Stomach (tissue), 4 donors: Measurements from ENCODE around the gene DOCK2.

Source experiments
- EP300 ChIP-seq: sonication (generic); formaldehyde crosslinking; IDR thresholded peaks from one replicate; pipeline ENCODE4 v1.6.1; 2017; ENCODE audit warnings: antibody characterized with exemption
- POLR2A ChIP-seq, 4 donors: fragments of 450-650 bp; IDR thresholded peaks; one replicate each; pipeline ENCODE4 v1.6.1; 2016; ENCODE audit warnings: antibody characterized with exemption in 4 of 4, control low read depth in 2 of 4, mild to moderate bottlenecking in 1 of 4, moderate library complexity in 1 of 4
- POLR2AphosphoS5 ChIP-seq, 3 donors: sonication (generic); formaldehyde crosslinking; IDR thresholded peaks; one replicate each; pipeline ENCODE4 v1.6.1; 2016; ENCODE audit warnings: antibody characterized with exemption in 3 of 3
- TF ChIP-seq, protein P1 (sequence below), 7 experiments: fragments of 450-650 bp in 4 of 7; fragments of 200-600 bp in 3 of 7; sonication (generic) in 3 of 7; IDR thresholded peaks; one replicate each; pipeline ENCODE4 v1.5.1; 2016 to 2019; ENCODE audit warnings: antibody characterized with exemption in 7 of 7, control low read depth in 2 of 7, mild to moderate bottlenecking in 1 of 7

DNA sequence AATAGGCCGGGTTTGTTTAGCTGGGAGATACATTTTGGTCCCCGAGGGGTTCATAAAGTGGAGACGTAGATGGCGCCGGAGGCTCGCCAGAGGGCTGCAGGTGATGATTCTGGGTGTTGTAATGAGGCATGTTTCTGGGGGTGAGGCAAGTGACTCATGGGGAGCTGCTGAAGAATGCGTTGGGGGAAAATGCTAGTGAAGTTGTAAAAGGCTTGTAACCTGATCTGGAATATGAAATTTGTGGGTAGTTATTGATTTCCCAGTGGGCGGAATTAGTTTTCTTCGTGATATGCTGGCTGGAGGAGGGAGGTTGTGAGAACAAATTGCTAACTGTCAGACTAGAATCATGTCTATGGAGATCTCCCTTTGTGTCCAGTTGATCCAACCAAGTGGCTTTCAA is 158.3 kb downstream of the DOCK2 start:
- TF ChIP-seq, protein P1, sequence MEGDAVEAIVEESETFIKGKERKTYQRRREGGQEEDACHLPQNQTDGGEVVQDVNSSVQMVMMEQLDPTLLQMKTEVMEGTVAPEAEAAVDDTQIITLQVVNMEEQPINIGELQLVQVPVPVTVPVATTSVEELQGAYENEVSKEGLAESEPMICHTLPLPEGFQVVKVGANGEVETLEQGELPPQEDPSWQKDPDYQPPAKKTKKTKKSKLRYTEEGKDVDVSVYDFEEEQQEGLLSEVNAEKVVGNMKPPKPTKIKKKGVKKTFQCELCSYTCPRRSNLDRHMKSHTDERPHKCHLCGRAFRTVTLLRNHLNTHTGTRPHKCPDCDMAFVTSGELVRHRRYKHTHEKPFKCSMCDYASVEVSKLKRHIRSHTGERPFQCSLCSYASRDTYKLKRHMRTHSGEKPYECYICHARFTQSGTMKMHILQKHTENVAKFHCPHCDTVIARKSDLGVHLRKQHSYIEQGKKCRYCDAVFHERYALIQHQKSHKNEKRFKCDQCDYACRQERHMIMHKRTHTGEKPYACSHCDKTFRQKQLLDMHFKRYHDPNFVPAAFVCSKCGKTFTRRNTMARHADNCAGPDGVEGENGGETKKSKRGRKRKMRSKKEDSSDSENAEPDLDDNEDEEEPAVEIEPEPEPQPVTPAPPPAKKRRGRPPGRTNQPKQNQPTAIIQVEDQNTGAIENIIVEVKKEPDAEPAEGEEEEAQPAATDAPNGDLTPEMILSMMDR (IDR thresholded peaks at IDR 0.05): no peak
- no peak for TF ChIP-seq POLR2AphosphoS5 (IDR thresholded peaks at IDR 0.05)
- no peak for TF ChIP-seq POLR2A (IDR thresholded peaks at IDR 0.05)
- TF ChIP-seq EP300: no peak
